Measurements from ENCODE around the gene SLC22A1. TPM values are rescaled to one million over a fixed set of nuclear protein-coding genes. Genes with fewer than 3 reads are reported as not detected.
A peak's percentile ranks its signal among the peaks of the same experiment; 100 is the strongest.
"Not testable (repeated sequence)": the region's sequence is repeated elsewhere in the genome, so short reads cannot be mapped to it uniquely, and the experiment has no call there.

The SLC22A1 gene
- total and polyA plus RNA-seq, 2 experiments from 2014 or later: 6.7 to 12.9 TPM

GRCh38 chr6:160088069-160088783, 33.4 kb upstream of the SLC22A1 start:
- Histone ChIP-seq H3K9me3 (ENCODE audit: low read depth) (no peaks in the 10 kb centered on the region), H3K4me1 (ENCODE audit: insufficient read depth) (no peaks in the 10 kb centered on the region), H3K27ac (no peak overlapping the region), H3K36me3 (replicated peaks; ENCODE audit: insufficient read depth, low read depth) (peaks cover 3% of the 10 kb centered on the region), H3K4me3 (no peak overlapping the region), H2AFZ (no peak overlapping the region), H4K20me1 (ENCODE audit: insufficient read depth, poor library complexity, severe bottlenecking) (no peaks in the 10 kb centered on the region), H3K9me2 (replicated peaks; ENCODE audit: insufficient read depth) (no peaks in the 10 kb centered on the region), H3K27me3 (no peaks in the 10 kb centered on the region), H3K4me2 (no peak overlapping the region), H3K79me2 (no peaks in the 10 kb centered on the region)
- DNase-seq (ENCODE audit: low spot score): peak; percentile 82
- 68% methylated on average over 13 of the region's 13 CpGs for WGBS (ENCODE audit: low lambda C conversion rate, missing lambda C conversion rate)
- TF ChIP-seq EZH2 (IDR thresholded peaks at IDR 0.05; ENCODE audit: borderline replicate concordance) (no peak), EZH2phosphoT487 (IDR thresholded peaks at IDR 0.05; ENCODE audit: low read depth, severe bottlenecking, unreplicated experiment) (no peak), CTCF (IDR thresholded peaks at IDR 0.05; ENCODE audit: poor library complexity) (peak; percentile 82)

- Histone ChIP-seq H3K4me3 (no peak overlapping the region), H3K4me2 (no peak overlapping the region), H3K27ac (no peak overlapping the region), H2AFZ (no peak overlapping the region), H3K4me1 (ENCODE audit: insufficient read depth) (no peaks in the 10 kb centered on the region), H3K9me3 (ENCODE audit: low read depth) (no peaks in the 10 kb centered on the region), H3K36me3 (replicated peaks; ENCODE audit: insufficient read depth, low read depth) (peaks cover 7% of the 10 kb centered on the region), H3K9me2 (replicated peaks; ENCODE audit: insufficient read depth) (no peaks in the 10 kb centered on the region), H3K27me3 (no peaks in the 10 kb centered on the region), H4K20me1 (ENCODE audit: insufficient read depth, poor library complexity, severe bottlenecking) (no peaks in the 10 kb centered on the region), H3K79me2 (no peaks in the 10 kb centered on the region)
- WGBS (ENCODE audit: low lambda C conversion rate, missing lambda C conversion rate): 94% methylated on average over 21 of the region's 21 CpGs
- DNase-seq (ENCODE audit: low spot score): no peak
- no peak for TF ChIP-seq EZH2phosphoT487 (IDR thresholded peaks at IDR 0.05; ENCODE audit: low read depth, severe bottlenecking, unreplicated experiment)
- no peak for TF ChIP-seq CTCF (IDR thresholded peaks at IDR 0.05; ENCODE audit: poor library complexity)
- no peak for TF ChIP-seq EZH2 (IDR thresholded peaks at IDR 0.05; ENCODE audit: borderline replicate concordance)
Observed at GRCh38 chr6:160088784-160089533, 32.7 kb upstream of the SLC22A1 start.

GRCh38 chr6:160089534-160089897, 32.1 kb upstream of the SLC22A1 start:
- no peak overlapping the region for H3K4me3 ChIP-seq

GRCh38 chr6:160090442-160091239, 31.0 kb upstream of the SLC22A1 start:
- H3K79me2 ChIP-seq; H3K4me3 ChIP-seq; H3K9me2 ChIP-seq (replicated peaks; ENCODE audit: insufficient read depth); H4K20me1 ChIP-seq (ENCODE audit: insufficient read depth, poor library complexity, severe bottlenecking); H2AFZ ChIP-seq; H3K36me3 ChIP-seq (replicated peaks; ENCODE audit: insufficient read depth, low read depth); DNase-seq (ENCODE audit: low spot score); H3K27ac ChIP-seq; H3K27me3 ChIP-seq; H3K4me1 ChIP-seq (ENCODE audit: insufficient read depth); H3K4me2 ChIP-seq; H3K9me3 ChIP-seq (ENCODE audit: low read depth): not testable (repeated sequence)
- 93% methylated on average over 21 of the region's 32 CpGs for WGBS (ENCODE audit: low lambda C conversion rate, missing lambda C conversion rate)

More at GRCh38 chr6:160089534-160089897, 32.1 kb upstream of the SLC22A1 start:
- Histone ChIP-seq H3K79me2 (no peaks in the 10 kb centered on the region), H2AFZ (no peak overlapping the region), H3K4me1 (ENCODE audit: insufficient read depth) (no peaks in the 10 kb centered on the region), H3K9me3 (ENCODE audit: low read depth) (no peaks in the 10 kb centered on the region), H3K27ac (no peak overlapping the region), H3K36me3 (replicated peaks; ENCODE audit: insufficient read depth, low read depth) (peaks cover 7% of the 10 kb centered on the region), H4K20me1 (ENCODE audit: insufficient read depth, poor library complexity, severe bottlenecking) (no peaks in the 10 kb centered on the region), H3K27me3 (no peaks in the 10 kb centered on the region), H3K9me2 (replicated peaks; ENCODE audit: insufficient read depth) (no peaks in the 10 kb centered on the region), H3K4me2 (no peak overlapping the region)
- TF ChIP-seq EZH2 (IDR thresholded peaks at IDR 0.05; ENCODE audit: borderline replicate concordance) (no peak), CTCF (IDR thresholded peaks at IDR 0.05; ENCODE audit: poor library complexity) (no peak), EZH2phosphoT487 (IDR thresholded peaks at IDR 0.05; ENCODE audit: low read depth, severe bottlenecking, unreplicated experiment) (no peak)
- DNase-seq (ENCODE audit: low spot score): no peak
- WGBS (ENCODE audit: low lambda C conversion rate, missing lambda C conversion rate): 98% methylated on average over 7 of the region's 7 CpGs

- not testable (repeated sequence) for H4K20me1 ChIP-seq (ENCODE audit: insufficient read depth, poor library complexity, severe bottlenecking); H3K4me2 ChIP-seq; H3K4me3 ChIP-seq; H3K79me2 ChIP-seq; H3K9me3 ChIP-seq (ENCODE audit: low read depth); H3K27me3 ChIP-seq; H3K4me1 ChIP-seq (ENCODE audit: insufficient read depth); DNase-seq (ENCODE audit: low spot score); H2AFZ ChIP-seq; H3K36me3 ChIP-seq (replicated peaks; ENCODE audit: insufficient read depth, low read depth); H3K27ac ChIP-seq; H3K9me2 ChIP-seq (replicated peaks; ENCODE audit: insufficient read depth)
- WGBS (ENCODE audit: low lambda C conversion rate, missing lambda C conversion rate): 97% methylated on average over 6 of the region's 6 CpGs
Observed at GRCh38 chr6:160092176-160092575, 29.4 kb upstream of the SLC22A1 start.
